OCI-LY7 (cell line): ENCODE results near the gene SLC22A12. TPM values are rescaled to one million over a fixed set of nuclear protein-coding genes. Genes with fewer than 3 reads are reported as not detected.

ENCODE experiments used
- BruUV-seq: library from RNA; stranded (reverse); fragments of 400-500 nt; replicated peaks from 2 replicates; lab custom pipeline; 2021; lab: Mats Ljungman, UMichigan
- CTCF ChIA-PET: fragments of 300-600 bp; sonication (Branson Sonifier 250); formaldehyde crosslinking; loops from one replicate; lab custom pipeline; 2022; ENCODE audit warnings: antibody characterized with exemption; ENCODE audit not compliant: unreplicated experiment; lab: Charles Lee
- POLR2A ChIA-PET: fragments of 300-600 bp; sonication (Branson Sonifier 250); formaldehyde crosslinking; loops from one replicate; lab custom pipeline; 2022; ENCODE audit warnings: antibody characterized with exemption; lab: Charles Lee
- DNase-seq: peaks from one replicate; pipeline ENCODE4 v3.0.0-alpha.2; 2015; ENCODE audit warnings: low spot score
- H2AFZ ChIP-seq: fragments of 200-600 bp; sonication (generic), shearing (Covaris generic); 2 replicates; pipeline ENCODE4 v1.6.1; 2014; ENCODE audit warnings: mild to moderate bottlenecking, antibody characterized with exemption, low read length, moderate library complexity
- H3K27ac ChIP-seq: fragments of 200-600 bp; sonication (generic); 2 replicates; pipeline ENCODE4 v1.5.1; 2014; ENCODE audit warnings: mixed run types, low read depth, mild to moderate bottlenecking, moderate library complexity, low read length, inconsistent platforms; ENCODE audit not compliant: poor library complexity, severe bottlenecking
- H3K36me3 ChIP-seq: fragments of 200-600 bp; sonication (generic); 2 replicates; pipeline ENCODE4 v1.6.1; 2014; ENCODE audit warnings: mild to moderate bottlenecking, antibody characterized with exemption, low read length, moderate library complexity, mixed read lengths; ENCODE audit not compliant: insufficient read depth
- H3K4me1 ChIP-seq: fragments of 200-600 bp; sonication (generic); 2 replicates; pipeline ENCODE4 v1.5.1; 2014; ENCODE audit warnings: mild to moderate bottlenecking, low read length; ENCODE audit not compliant: insufficient read depth, poor library complexity, severe bottlenecking
- H3K4me2 ChIP-seq: fragments of 200-600 bp; sonication (generic); 2 replicates; pipeline ENCODE4 v1.6.1; 2014; ENCODE audit warnings: mild to moderate bottlenecking, low read length
- H3K4me3 ChIP-seq: fragments of 200-600 bp; sonication (generic); 2 replicates; pipeline ENCODE4 v1.5.1; 2014; ENCODE audit warnings: mild to moderate bottlenecking, low read depth, low read length; ENCODE audit not compliant: poor library complexity, severe bottlenecking
- H3K79me2 ChIP-seq: fragments of 200-600 bp; sonication (generic); 2 replicates; pipeline ENCODE4 v1.6.1; 2016; ENCODE audit warnings: low read depth, mild to moderate bottlenecking, low read length, moderate library complexity, mixed read lengths; ENCODE audit not compliant: insufficient read depth
- H3K9me2 ChIP-seq: fragments of 200-600 bp; sonication (generic); 2 replicates; pipeline ENCODE4 v1.6.1; 2016; ENCODE audit warnings: mild to moderate bottlenecking, low read length, mixed read lengths; ENCODE audit not compliant: insufficient read depth
- H3K9me3 ChIP-seq: fragments of 200-600 bp; sonication (generic); 2 replicates; pipeline ENCODE4 v1.6.1; 2014; ENCODE audit warnings: mild to moderate bottlenecking, mixed run types, low read length, mixed read lengths
- H4K20me1 ChIP-seq: fragments of 200-600 bp; sonication (generic); 2 replicates; pipeline ENCODE4 v1.6.1; 2014; ENCODE audit warnings: mild to moderate bottlenecking, antibody characterized with exemption, low read length, moderate library complexity, mixed read lengths; ENCODE audit not compliant: insufficient read depth
- CTCF ChIP-seq: fragments of 200-600 bp; sonication (generic); conservative IDR thresholded peaks from 2 replicates; pipeline ENCODE4 v1.5.1; 2014; ENCODE audit warnings: mild to moderate bottlenecking, antibody characterized with exemption, low read length, moderate library complexity, mixed read lengths
- EZH2phosphoT487 ChIP-seq: fragments of 200-600 bp; sonication (generic); IDR thresholded peaks from 2 replicates; pipeline ENCODE4 v1.6.1; 2018; ENCODE audit warnings: low read depth, borderline replicate concordance, mild to moderate bottlenecking, mixed run types, antibody characterized with exemption, low read length, moderate library complexity, mixed read lengths
- intact Hi-C: fragments of 100-400 bp; cut with micrococcal nuclease; formaldehyde crosslinking; loops from one replicate; pipeline ENCODE4 v1.10.0; 2022; ENCODE audit not compliant: unreplicated experiment
- total RNA-seq, 2 experiments: library from RNA; depleted of rRNA in 1 of 2; stranded (reverse); fragments of >200 nt in 1 of 2; shearing (Covaris generic) in 1 of 2; gene quantifications; 2 replicates each; pipeline ENCODE4 v1.2.3, GENCODE V29; 2014 to 2022

The SLC22A12 gene
- total RNA-seq, 2 experiments from 2014 or later, result not detected

- Histone ChIP-seq H3K9me2 (no peaks in the 10 kb centered on the region), H3K79me2 (no peaks in the 10 kb centered on the region), H4K20me1 (no peaks in the 10 kb centered on the region), H3K4me1 (peaks cover 22% of the 10 kb centered on the region), H3K27ac (no peak overlapping the region), H2AFZ (no peak overlapping the region), H3K4me3 (no peak overlapping the region), H3K4me2 (no peak overlapping the region), H3K9me3 (no peaks in the 10 kb centered on the region), H3K36me3 (no peaks in the 10 kb centered on the region)
- no TSS peak for BruUV-seq
- TF ChIP-seq EZH2phosphoT487 (no peak), CTCF (no peak)
- DNase-seq, result no peak
- POLR2A ChIA-PET, result no interaction called here
- intact Hi-C loops, result no loop called here
- CTCF ChIA-PET, result no interaction called here
These were observed 28.2 kb downstream of the SLC22A12 start for GRCh38 chr11:64619196-64619595.

GRCh38 chr11:64619811-64620380 is 28.9 kb downstream of the SLC22A12 start:
- BruUV-seq, result no TSS peak

More at GRCh38 chr11:64619811-64620380, 28.9 kb downstream of the SLC22A12 start:
- Histone ChIP-seq H3K9me2 (no peaks in the 10 kb centered on the region), H4K20me1 (no peaks in the 10 kb centered on the region), H2AFZ (no peak overlapping the region; the same call in 1 of the 2 replicates), H3K4me3 (no peak overlapping the region), H3K4me1 (peaks cover 27% of the 10 kb centered on the region), H3K4me2 (no peak overlapping the region), H3K9me3 (no peaks in the 10 kb centered on the region), H3K27ac (no peak overlapping the region), H3K79me2 (no peaks in the 10 kb centered on the region), H3K36me3 (no peaks in the 10 kb centered on the region)
- ChIA-PET CTCF (no interaction called here), POLR2A (no interaction called here)
- TF ChIP-seq CTCF, result no peak
- peak; percentile 50 for DNase-seq
- intact Hi-C loops, result no loop called here
